A549 (cell line): ENCODE results near the gene CDT1. TPM values are rescaled to one million over a fixed set of nuclear protein-coding genes. Genes with fewer than 3 reads are reported as not detected.

Experiments used
- ATAC-seq, 2 experiments: fragments of 200-7000 bp in 1 of 2; fragments of >200 bp in 1 of 2; cut with Nextera tagmentation in 1 of 2; cut with Tn5 transposase in 1 of 2; 3 replicates each; pipeline versions ENCODE4 v1.8.0 to v1.9.1; 2018 to 2020; ENCODE audit warnings: mild to moderate bottlenecking in 1 of 2, moderate library complexity in 1 of 2
- CTCF ChIA-PET: fragments of 300-600 bp; sonication (Branson Sonifier 250); formaldehyde crosslinking; extraction: SDS; loops from one replicate; lab custom pipeline; 2021; ENCODE audit warnings: antibody characterized with exemption, inconsistent platforms; lab: Yijun Ruan, JAX
- POLR2A ChIA-PET: fragments of 350-600 bp; formaldehyde crosslinking; extraction: SDS; loops from one replicate; lab custom pipeline; 2021; ENCODE audit warnings: antibody characterized with exemption, inconsistent platforms; lab: Yijun Ruan, JAX
- DNase-seq, 2 experiments: peaks; one replicate each; pipeline versions ENCODE4 v3.0.0 to v3.0.0-alpha.2; 2011 to 2016; ENCODE audit warnings: low read depth in 1 of 2, low spot score in 1 of 2
- FAIRE-seq: peaks from 2 replicates; lab custom pipeline; 2011; peaks lifted over from hg19 to GRCh38; lab: Jason Lieb, UNC
- H3K27ac ChIP-seq, 2 experiments: fragments of >200 bp; sonication (Bioruptor Twin); formaldehyde crosslinking; 3 replicates each; pipeline ENCODE4 v1.5.1; 2016 to 2017
- H3K4me1 ChIP-seq: fragments of >200 bp; sonication (Bioruptor Twin); formaldehyde crosslinking; 3 replicates; pipeline ENCODE4 v1.6.1; 2016
- H3K4me2 ChIP-seq: fragments of >200 bp; sonication (Bioruptor Twin); formaldehyde crosslinking; 3 replicates; pipeline ENCODE4 v1.6.1; 2016
- H3K4me3 ChIP-seq: fragments of >200 bp; sonication (Bioruptor Twin); formaldehyde crosslinking; 3 replicates; pipeline ENCODE4 v1.5.1; 2016
- H3K9me3 ChIP-seq: fragments of >200 bp; sonication (Bioruptor Twin); formaldehyde crosslinking; 3 replicates; pipeline ENCODE4 v1.6.1; 2016
- CBX2 ChIP-seq: fragments of 200-600 bp; sonication (generic); IDR thresholded peaks from 2 replicates; pipeline ENCODE4 v1.6.1; 2016; ENCODE audit warnings: low read depth, mild to moderate bottlenecking, borderline replicate concordance
- CEBPB ChIP-seq, 2 experiments: fragments of >200 bp in 1 of 2; sonication (Bioruptor Twin) in 1 of 2; formaldehyde crosslinking in 1 of 2; IDR thresholded peaks; 2 replicates each; pipeline ENCODE4 v1.6.1; 2012 to 2016
- CHD2 ChIP-seq: fragments of 150-350 bp; IDR thresholded peaks from 2 replicates; pipeline ENCODE4 v1.6.1; 2014; ENCODE audit warnings: low read length; ENCODE audit not compliant: partially characterized antibody
- ESRRA ChIP-seq: fragments of 150-350 bp; IDR thresholded peaks from 2 replicates; pipeline ENCODE4 v1.6.1; 2014; ENCODE audit warnings: mild to moderate bottlenecking, low read length, borderline replicate concordance
- FOSB ChIP-seq: fragments of 250-450 bp; sonication (Bioruptor Pico); IDR thresholded peaks from 2 replicates; pipeline ENCODE4 v1.5.0; 2020; ENCODE audit warnings: mild to moderate bottlenecking, moderate library complexity
- FOSL2 ChIP-seq, 2 experiments: fragments of 450-650 bp in 1 of 2; fragments of >200 bp in 1 of 2; sonication (Bioruptor Twin) in 1 of 2; formaldehyde crosslinking; IDR thresholded peaks; 2 replicates each; pipeline versions ENCODE4 v1.5.0 to v1.6.1; 2016 to 2020; ENCODE audit warnings: mild to moderate bottlenecking in 1 of 2, moderate library complexity in 1 of 2
- HEYL ChIP-seq: fragments of 250-450 bp; sonication (Bioruptor Pico); IDR thresholded peaks from 2 replicates; pipeline ENCODE4 v1.8.0; 2021; ENCODE audit warnings: mild to moderate bottlenecking, moderate library complexity
- HOXB5 ChIP-seq: fragments of 250-450 bp; sonication (Bioruptor Pico); IDR thresholded peaks from 2 replicates; pipeline ENCODE4 v1.5.0; 2020; ENCODE audit warnings: mild to moderate bottlenecking, moderate library complexity
- MAFK ChIP-seq: fragments of 450-650 bp; IDR thresholded peaks from 2 replicates; pipeline ENCODE4 v1.6.1; 2014; ENCODE audit not compliant: partially characterized antibody
- MAZ ChIP-seq: fragments of 150-350 bp; IDR thresholded peaks from 2 replicates; pipeline ENCODE4 v1.6.1; 2014; ENCODE audit warnings: antibody characterized with exemption, low read depth, low read length, borderline replicate concordance
- RARB ChIP-seq: fragments of 250-450 bp; sonication (Bioruptor Pico); IDR thresholded peaks from 2 replicates; pipeline ENCODE4 v1.8.0; 2021; ENCODE audit warnings: mild to moderate bottlenecking, moderate library complexity
- RFX5 ChIP-seq: fragments of 450-650 bp; IDR thresholded peaks from 2 replicates; pipeline ENCODE4 v1.7.1; 2014; ENCODE audit warnings: antibody characterized with exemption, mild to moderate bottlenecking, moderate library complexity
- RNF2 ChIP-seq: fragments of 200-600 bp; sonication (generic); IDR thresholded peaks from 2 replicates; pipeline ENCODE4 v1.6.1; 2016; ENCODE audit warnings: low read depth, mild to moderate bottlenecking, antibody characterized with exemption, moderate library complexity, borderline replicate concordance
- SREBF2 ChIP-seq: fragments of 450-650 bp; IDR thresholded peaks from 2 replicates; pipeline ENCODE4 v1.6.1; 2014; ENCODE audit warnings: mild to moderate bottlenecking, moderate library complexity
- TFCP2L1 ChIP-seq: fragments of 250-450 bp; sonication (Bioruptor Pico); IDR thresholded peaks from 2 replicates; pipeline ENCODE4 v1.5.0; 2021; ENCODE audit warnings: mild to moderate bottlenecking
- ZC3H11A ChIP-seq: fragments of 450-650 bp; IDR thresholded peaks from 2 replicates; pipeline ENCODE4 v1.6.1; 2014; ENCODE audit warnings: antibody characterized with exemption, mild to moderate bottlenecking
- ZSCAN20 ChIP-seq: fragments of 250-450 bp; sonication (Bioruptor Pico); IDR thresholded peaks from 2 replicates; pipeline ENCODE4 v1.8.0; 2022; ENCODE audit warnings: mild to moderate bottlenecking, moderate library complexity
- WGBS: methylation state at CpG from one replicate; pipeline ENCODE4 v1.1.6; 2017; ENCODE audit errors: missing lambda C conversion rate; 5-methylcytosine and 5-hydroxymethylcytosine counted together
- polyA plus RNA-seq, 4 experiments: library from polyadenylated mRNA; depleted of rRNA in 3 of 4; stranded (reverse); fragments of >200 nt; fragmentation: RNase III in 1 of 4; extraction: RNeasy Plus Mini Kit Qiagen cat#74134 plus additional on column Dnase treatment in 1 of 4; gene quantifications; 2 replicates in 3 of 4; 3 replicates in 1 of 4; pipeline ENCODE4 v1.2.3, GENCODE V29; 2011 to 2017
- TF ChIP-seq, protein P1 (sequence below): IDR thresholded peaks from 2 replicates; pipeline ENCODE4 v1.6.1; 2012
- TF ChIP-seq, protein P2 (sequence below): fragments of >200 bp; sonication (Bioruptor Twin); formaldehyde crosslinking; IDR thresholded peaks from 2 replicates; pipeline ENCODE4 v1.6.1; 2016

CDT1 gene
- polyA plus RNA-seq, 2 of the 4 experiments (the other 2 are of a cell fraction): 3.8 to 16.0 TPM

DNA sequence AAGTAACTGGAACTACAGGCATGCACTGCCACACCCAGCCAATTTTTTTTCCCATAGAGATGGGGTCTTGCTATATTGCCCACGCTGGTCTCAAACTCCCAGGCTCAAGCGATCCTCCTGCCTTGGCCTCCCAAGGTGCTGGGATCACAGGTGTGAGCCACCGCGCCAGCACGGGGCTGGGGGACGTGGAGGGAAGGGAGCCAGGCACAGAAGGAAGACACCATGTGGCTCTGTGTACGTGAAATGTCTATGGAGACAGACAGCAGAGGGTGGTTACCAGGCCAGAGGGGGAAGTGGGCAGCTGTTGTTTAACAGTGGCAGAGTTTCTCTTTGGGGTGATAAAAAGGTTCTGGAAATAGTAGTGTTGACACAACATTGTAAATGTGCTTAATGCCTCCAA is 14.0 kb upstream of the CDT1 start:
- no peaks in the 10 kb centered on the region for H3K9me3 ChIP-seq
- CTCF ChIA-PET: no interaction called here
- no peak overlapping the region for H3K4me3 ChIP-seq
- no peak overlapping the region for H3K27ac ChIP-seq
- no peak for DNase-seq
- POLR2A ChIA-PET: no interaction called here
- no peak for ATAC-seq
- 0 out of 3 replicates have a peak, but pooled peaks cover 4% of the 10 kb centered on the region for H3K4me1 ChIP-seq
- no peak for TF ChIP-seq CBX2
- TF ChIP-seq MAFK: no peak
- TF ChIP-seq FOSB (CRISPR knock-in tag): no peak
- WGBS: 81% methylated on average over 7 of the region's 7 CpGs
- FAIRE-seq: no peak
- no peak overlapping the region for H3K4me2 ChIP-seq

DNA sequence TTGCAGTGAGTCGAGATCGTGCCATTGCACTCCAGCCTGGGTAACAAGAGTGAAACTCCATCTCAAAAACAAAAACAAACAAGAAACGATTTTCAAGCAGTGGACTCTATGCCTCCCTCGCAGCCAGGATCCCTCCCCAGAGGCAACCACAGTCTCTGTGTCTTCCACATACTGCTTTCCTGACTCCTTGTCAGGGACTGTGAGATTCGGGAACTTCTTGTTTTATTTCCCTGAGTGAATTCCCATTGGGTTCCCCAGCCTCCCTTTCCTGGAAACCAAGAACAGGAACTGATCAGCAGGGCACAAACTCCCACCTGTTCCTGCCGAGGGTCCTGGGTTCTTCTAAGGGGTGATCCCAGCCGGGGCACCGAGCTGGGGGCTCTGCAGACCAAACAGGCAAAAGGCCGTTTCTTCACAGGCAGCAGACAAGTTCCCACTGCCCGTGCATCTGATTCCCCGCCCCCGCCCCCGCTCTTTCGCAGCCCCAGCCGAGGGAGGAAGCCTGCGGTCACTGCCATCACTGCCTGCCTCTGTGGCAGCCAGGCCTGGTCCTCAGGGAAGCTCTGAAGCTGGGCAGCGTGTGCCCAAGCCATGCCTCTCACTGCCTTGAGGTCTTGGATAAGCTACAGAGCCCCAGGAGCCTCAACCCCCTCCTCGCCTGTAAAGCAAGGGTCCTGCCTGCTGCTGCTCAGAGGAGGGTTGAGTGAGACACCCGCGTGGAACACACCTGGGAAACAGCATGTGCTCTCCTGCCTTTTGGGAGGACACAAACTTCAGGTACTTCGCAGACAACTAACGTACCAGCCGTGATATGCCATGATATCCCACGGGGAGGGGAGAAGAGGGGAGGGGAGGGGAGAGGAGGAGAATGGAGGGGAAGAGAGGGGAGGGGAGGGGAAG is 13.0 kb upstream of the CDT1 start:
- TF ChIP-seq MAZ (no peak), HOXB5 (CRISPR knock-in tag) (no peak), SREBF2 (no peak)
- TF ChIP-seq, all 56 proteins: peak for 0
- no peak for ATAC-seq
- no peak overlapping the region for H3K4me2 ChIP-seq
- no peak for FAIRE-seq
- H3K4me1 ChIP-seq: 0 out of 3 replicates have a peak, but pooled peaks cover 3% of the 10 kb centered on the region
- no peaks in the 10 kb centered on the region for H3K9me3 ChIP-seq
- CTCF ChIA-PET: interaction anchor here (1.1 kb wide), 1 partner anchor 10 kb away, joined by 3 read pairs; no protein-coding TSS in a partner anchor
- 67% methylated on average over 23 of the region's 24 CpGs for WGBS
- H3K27ac ChIP-seq: no peak overlapping the region
- POLR2A ChIA-PET: no interaction called here
- no peak for DNase-seq
- H3K4me3 ChIP-seq: no peak overlapping the region

DNA sequence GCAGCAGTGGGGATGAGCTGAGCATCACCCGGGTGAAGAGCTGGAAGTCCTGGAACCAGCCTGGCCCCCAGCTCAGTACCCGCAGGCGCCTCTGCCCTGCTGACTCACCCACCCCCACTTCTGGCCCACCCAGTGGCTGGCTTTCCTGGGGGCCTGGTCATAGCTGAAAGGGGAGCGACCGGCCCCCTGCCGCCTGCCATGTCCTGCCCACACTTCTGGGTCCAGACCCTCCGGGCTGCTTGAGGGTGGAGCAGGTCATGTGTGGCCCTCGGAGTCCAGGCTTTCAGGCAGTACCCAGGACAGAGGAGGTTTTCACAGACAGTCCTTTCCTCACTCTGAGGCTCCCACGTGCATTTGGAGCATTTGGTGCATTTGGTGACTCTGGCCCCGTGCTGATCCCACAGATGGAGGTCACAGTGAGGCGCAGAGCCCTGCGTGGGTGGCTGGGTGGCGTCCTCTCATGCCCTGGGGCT is 11.5 kb upstream of the CDT1 start:
- DNase-seq: no peak
- WGBS: 69% methylated on average over 12 of the region's 13 CpGs
- peak; percentile 36 to 45; a peak in 3 of 6 replicates for ATAC-seq
- Histone ChIP-seq H3K9me3 (no peaks in the 10 kb centered on the region), H3K4me1 (no peaks in the 10 kb centered on the region), H3K4me2 (no peak overlapping the region), H3K4me3 (no peak overlapping the region), H3K27ac (no peak overlapping the region)
- ChIA-PET POLR2A (no interaction called here), CTCF (interaction anchor here (2.3 kb wide), 1 partner anchor 10 kb away, joined by 10 read pairs; no protein-coding TSS in a partner anchor)
- no peak for FAIRE-seq
- TF ChIP-seq TFCP2L1 (CRISPR knock-in tag) (no peak), RNF2 (no peak), ZC3H11A (no peak), HEYL (no peak), CHD2 (no peak), ESRRA (no peak), RARB (CRISPR knock-in tag) (no peak), RFX5 (no peak), FOSL2 (IDR thresholded peaks at IDR 0.05) (no peak), FOSL2 (CRISPR knock-in tag; IDR thresholded peaks at IDR 0.05) (no peak), SREBF2 (no peak)
- TF ChIP-seq, protein P1, sequence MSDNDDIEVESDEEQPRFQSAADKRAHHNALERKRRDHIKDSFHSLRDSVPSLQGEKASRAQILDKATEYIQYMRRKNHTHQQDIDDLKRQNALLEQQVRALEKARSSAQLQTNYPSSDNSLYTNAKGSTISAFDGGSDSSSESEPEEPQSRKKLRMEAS: no peak
- TF ChIP-seq, protein P2, sequence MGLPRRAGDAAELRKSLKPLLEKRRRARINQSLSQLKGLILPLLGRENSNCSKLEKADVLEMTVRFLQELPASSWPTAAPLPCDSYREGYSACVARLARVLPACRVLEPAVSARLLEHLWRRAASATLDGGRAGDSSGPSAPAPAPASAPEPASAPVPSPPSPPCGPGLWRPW: no peak

DNA sequence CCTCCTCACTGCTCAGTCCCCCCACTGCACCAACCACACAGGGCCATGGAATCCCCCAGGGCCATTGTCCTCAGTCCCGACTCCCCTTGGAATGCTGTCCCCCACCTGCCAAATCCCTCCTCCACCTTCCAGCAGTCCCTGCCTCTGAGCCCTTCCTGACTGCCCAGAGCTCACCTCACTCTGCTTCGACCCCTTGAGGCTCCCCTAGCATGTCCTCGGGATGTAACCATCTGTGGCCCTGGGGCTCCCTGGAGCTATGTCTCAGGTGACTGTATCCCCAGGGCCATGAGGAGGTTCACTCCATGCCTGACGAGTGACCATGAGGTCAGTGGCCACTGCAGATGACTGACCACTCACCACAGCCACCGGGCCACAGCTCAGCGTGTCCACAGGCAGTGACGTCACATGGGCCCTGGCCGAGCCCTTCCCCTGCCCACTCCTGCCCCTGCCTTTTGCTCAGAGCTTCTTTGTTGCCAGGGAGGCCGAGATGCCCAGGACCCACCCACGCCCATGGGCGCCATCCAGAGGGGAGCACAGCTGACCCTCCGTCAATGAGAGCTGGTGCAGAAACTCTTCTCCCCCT is 10.8 kb upstream of the CDT1 start:
- TF ChIP-seq CEBPB (IDR thresholded peaks at IDR 0.05) (no peak), MAZ (no peak), TFCP2L1 (CRISPR knock-in tag) (no peak), CHD2 (no peak), ZSCAN20 (CRISPR knock-in tag) (no peak)

More for the DNA sequence above, 10.8 kb upstream of the CDT1 start:
- WGBS: 59% methylated on average over 7 of the region's 12 CpGs
- no peak overlapping the region for H3K4me3 ChIP-seq
- ATAC-seq: peak; percentile 17 to 44; a peak in 3 of 6 replicates
- ChIA-PET POLR2A (no interaction called here), CTCF (interaction anchor here (1.1 to 2.3 kb wide), 3 partner anchors 8 to 20 kb away, joined by 4 to 10 read pairs (median 9); partner anchors contain the start of gene PIEZO1)
- no peaks in the 10 kb centered on the region for H3K9me3 ChIP-seq
- H3K4me1 ChIP-seq: no peaks in the 10 kb centered on the region
- H3K27ac ChIP-seq: no peak overlapping the region
- no peak for DNase-seq
- H3K4me2 ChIP-seq: no peak overlapping the region
- no peak for FAIRE-seq
